IMR-90 (cell line): ENCODE measurements around the gene ZNF267. TPM values are rescaled to one million over a fixed set of nuclear protein-coding genes. Genes with fewer than 3 reads are reported as not detected.

Experiments used
- ATAC-seq: fragments of 200-7000 bp; cut with Tn5 transposase; 2 replicates; pipeline ENCODE4 v1.9.1; 2020; ENCODE audit warnings: low read depth, mild to moderate bottlenecking, moderate library complexity
- BruUV-seq: library from RNA; stranded (reverse); fragments of 400-500 nt; replicated peaks from 2 replicates; lab custom pipeline; 2021; lab: Mats Ljungman, UMichigan
- CTCF ChIA-PET: fragments of 300-600 bp; formaldehyde crosslinking; extraction: SDS; loops from one replicate; lab custom pipeline; 2021; ENCODE audit warnings: antibody characterized with exemption; lab: Yijun Ruan, JAX
- POLR2A ChIA-PET: fragments of 300-600 bp; sonication (Branson Sonifier 250); formaldehyde crosslinking; loops from one replicate; lab custom pipeline; 2022; ENCODE audit warnings: antibody characterized with exemption; ENCODE audit not compliant: unreplicated experiment; lab: Charles Lee
- DNase-seq: peaks from one replicate; pipeline ENCODE4 v3.0.0; 2013
- H2AFZ ChIP-seq: replicated peaks from 2 replicates; pipeline ENCODE3; 2013; ENCODE audit warnings: low read length, mild to moderate bottlenecking; ENCODE audit not compliant: poor library complexity
- H2AK5ac ChIP-seq: 2 replicates; pipeline ENCODE4 v1.6.1; 2013; ENCODE audit warnings: low read depth, low read length, inconsistent platforms
- H2AK9ac ChIP-seq: replicated peaks from 2 replicates; pipeline ENCODE3; 2013; ENCODE audit warnings: mild to moderate bottlenecking, low read depth, low read length, moderate library complexity; ENCODE audit not compliant: poor library complexity
- H2BK120ac ChIP-seq: 2 replicates; pipeline ENCODE4 v1.6.1; 2013; ENCODE audit warnings: low read depth, low read length, inconsistent platforms
- H2BK15ac ChIP-seq: 3 replicates; pipeline ENCODE4 v1.6.1; 2013; ENCODE audit warnings: low read depth, low read length, inconsistent platforms
- H2BK20ac ChIP-seq: 2 replicates; pipeline ENCODE4 v1.6.1; 2013; ENCODE audit warnings: low read depth, mild to moderate bottlenecking, inconsistent platforms, low read length, moderate library complexity
- H2BK5ac ChIP-seq: 2 replicates; pipeline ENCODE4 v1.6.1; 2013; ENCODE audit warnings: mild to moderate bottlenecking, low read depth, low read length, inconsistent platforms; ENCODE audit not compliant: poor library complexity, severe bottlenecking
- H3K14ac ChIP-seq: replicated peaks from 2 replicates; pipeline ENCODE4 v1.6.1; 2013; ENCODE audit warnings: low read depth, low read length, inconsistent platforms
- H3K18ac ChIP-seq: 2 replicates; pipeline ENCODE4 v1.6.1; 2013; ENCODE audit warnings: low read depth, low read length, control low read depth
- H3K23ac ChIP-seq: 2 replicates; pipeline ENCODE4 v1.6.1; 2013; ENCODE audit warnings: low read depth, low read length, inconsistent platforms
- H3K27ac ChIP-seq: 2 replicates; pipeline ENCODE4 v1.5.1; 2013; ENCODE audit warnings: mild to moderate bottlenecking, control low read depth, low read length; ENCODE audit not compliant: insufficient read depth
- H3K27me3 ChIP-seq: 2 replicates; pipeline ENCODE4 v1.6.1; 2013; ENCODE audit warnings: low read length; ENCODE audit not compliant: control insufficient read depth, insufficient read depth
- H3K36me3 ChIP-seq: 2 replicates; pipeline ENCODE4 v1.6.1; 2013; ENCODE audit warnings: low read length, mixed read lengths; ENCODE audit not compliant: control insufficient read depth, insufficient read depth
- H3K4ac ChIP-seq: 2 replicates; pipeline ENCODE4 v1.6.1; 2013; ENCODE audit warnings: low read depth, low read length, inconsistent platforms
- H3K4me1 ChIP-seq: 2 replicates; pipeline ENCODE4 v1.6.1; 2013; ENCODE audit warnings: low read length, mixed read lengths; ENCODE audit not compliant: control insufficient read depth, insufficient read depth
- H3K4me2 ChIP-seq: 2 replicates; pipeline ENCODE4 v1.6.1; 2013; ENCODE audit warnings: low read depth, mild to moderate bottlenecking, control low read depth, low read length, moderate library complexity
- H3K4me3 ChIP-seq: 2 replicates; pipeline ENCODE4 v1.5.1; 2013; ENCODE audit warnings: low read depth, mild to moderate bottlenecking, control low read depth, low read length, moderate library complexity; ENCODE audit not compliant: insufficient read depth
- H3K56ac ChIP-seq: 2 replicates; pipeline ENCODE4 v1.6.1; 2013; ENCODE audit warnings: low read length, inconsistent platforms; ENCODE audit not compliant: insufficient read depth; ENCODE audit errors: extremely low read depth
- H3K79me1 ChIP-seq, 2 experiments: 2 replicates each; pipeline ENCODE4 v1.6.1; 2013; ENCODE audit warnings: low read length in 2 of 2, inconsistent platforms in 1 of 2, low read depth in 1 of 2
- H3K9ac ChIP-seq: 2 replicates; pipeline ENCODE4 v1.6.1; 2013; ENCODE audit warnings: low read depth, low read length, control low read depth
- H3K9me1 ChIP-seq: 2 replicates; pipeline ENCODE4 v1.6.1; 2013; ENCODE audit warnings: low read length, inconsistent platforms; ENCODE audit not compliant: insufficient read depth
- H3K9me3 ChIP-seq: 2 replicates; pipeline ENCODE4 v1.6.1; 2013; ENCODE audit warnings: low read length; ENCODE audit not compliant: control insufficient read depth, insufficient read depth
- H4K20me1 ChIP-seq: 2 replicates; pipeline ENCODE4 v1.6.1; 2013; ENCODE audit warnings: low read length, inconsistent platforms; ENCODE audit not compliant: insufficient read depth
- H4K5ac ChIP-seq: 2 replicates; pipeline ENCODE4 v1.6.1; 2013; ENCODE audit warnings: mild to moderate bottlenecking, low read depth, low read length, control low read depth
- H4K8ac ChIP-seq, 2 experiments: 2 replicates each; pipeline ENCODE4 v1.6.1; 2013; ENCODE audit warnings: low read depth in 2 of 2, low read length in 2 of 2, control low read depth in 1 of 2, inconsistent platforms in 1 of 2
- H4K91ac ChIP-seq: 2 replicates; pipeline ENCODE4 v1.6.1; 2013; ENCODE audit warnings: low read depth, low read length, inconsistent platforms; ENCODE audit not compliant: insufficient read depth
- BHLHE40 ChIP-seq: fragments of 150-350 bp; IDR thresholded peaks from 2 replicates; pipeline ENCODE4 v1.6.1; 2016; ENCODE audit warnings: mild to moderate bottlenecking, low read depth, low read length
- CEBPB ChIP-seq: IDR thresholded peaks from 2 replicates; pipeline ENCODE4 v1.6.1; 2012; ENCODE audit warnings: low read depth, low read length, improper control_type of control experiment
- CHD1 ChIP-seq: IDR thresholded peaks from 2 replicates; pipeline ENCODE4 v1.6.1; 2012; ENCODE audit warnings: low read depth, low read length, improper control_type of control experiment
- CTCF ChIP-seq: conservative IDR thresholded peaks from 2 replicates; pipeline ENCODE4 v1.5.1; 2012; ENCODE audit warnings: mild to moderate bottlenecking, low read depth, low read length, improper control_type of control experiment
- ELK1 ChIP-seq: fragments of 150-350 bp; IDR thresholded peaks from 2 replicates; pipeline ENCODE4 v1.6.1; 2016; ENCODE audit warnings: low read depth, mild to moderate bottlenecking, low read length, moderate library complexity, borderline replicate concordance
- FOS ChIP-seq: fragments of 150-350 bp; IDR thresholded peaks from 2 replicates; pipeline ENCODE4 v1.6.1; 2016; ENCODE audit warnings: low read depth, low read length
- MAFK ChIP-seq: IDR thresholded peaks from 2 replicates; pipeline ENCODE4 v1.6.1; 2012; ENCODE audit warnings: low read depth, low read length, improper control_type of control experiment
- MAZ ChIP-seq: IDR thresholded peaks from 2 replicates; pipeline ENCODE4 v1.6.1; 2012; ENCODE audit warnings: low read depth, mild to moderate bottlenecking, low read length, improper control_type of control experiment, moderate library complexity, borderline replicate concordance
- MXI1 ChIP-seq: IDR thresholded peaks from 2 replicates; pipeline ENCODE4 v1.6.1; 2012; ENCODE audit warnings: low read depth, mild to moderate bottlenecking, low read length, moderate library complexity, borderline replicate concordance
- NFE2L2 ChIP-seq: fragments of 150-350 bp; IDR thresholded peaks from 2 replicates; pipeline ENCODE4 v1.6.1; 2016; ENCODE audit warnings: low read depth, mild to moderate bottlenecking, low read length
- POLR2A ChIP-seq: IDR thresholded peaks from 2 replicates; pipeline ENCODE4 v1.6.1; 2012; ENCODE audit warnings: mild to moderate bottlenecking, low read depth, low read length
- RAD21 ChIP-seq: IDR thresholded peaks from 2 replicates; pipeline ENCODE4 v1.6.1; 2012; ENCODE audit warnings: low read length, improper control_type of control experiment
- RCOR1 ChIP-seq: IDR thresholded peaks from 2 replicates; pipeline ENCODE4 v1.6.1; 2012; ENCODE audit warnings: mild to moderate bottlenecking, low read length, improper control_type of control experiment; ENCODE audit not compliant: insufficient replicate concordance
- RFX5 ChIP-seq: IDR thresholded peaks from 2 replicates; pipeline ENCODE4 v1.8.0; 2012; ENCODE audit warnings: low read depth, mild to moderate bottlenecking, low read length, moderate library complexity
- SMC3 ChIP-seq: fragments of 150-350 bp; IDR thresholded peaks from 2 replicates; pipeline ENCODE4 v1.6.1; 2016; ENCODE audit warnings: low read depth, mild to moderate bottlenecking, antibody characterized with exemption, low read length, moderate library complexity
- USF2 ChIP-seq: fragments of 150-350 bp; IDR thresholded peaks from 2 replicates; pipeline ENCODE4 v1.6.1; 2017; ENCODE audit warnings: mild to moderate bottlenecking, antibody characterized with exemption, low read length, low read depth
- WGBS, 2 experiments: methylation state at CpG; one replicate each; pipeline versions ENCODE4 v1.1.5 to v1.1.7; 2013; ENCODE audit warnings: missing lambda C conversion rate in 2 of 2; ENCODE audit not compliant: insufficient read length in 1 of 2; ENCODE audit errors: extremely low coverage in 2 of 2; 5-methylcytosine and 5-hydroxymethylcytosine counted together
- dilution Hi-C: fragments of 300-500 bp; cut with HindIII; formaldehyde crosslinking; loops from one replicate; pipeline ENCODE4 v1.14.3; 2018; ENCODE audit warnings: low sequenced_read_pairs; ENCODE audit not compliant: unreplicated experiment
- in situ Hi-C: fragments of 300-500 bp; cut with MboI; formaldehyde crosslinking; loops from 3 replicates; pipeline ENCODE4 v1.14.3; 2019; ENCODE audit warnings: low sequenced_read_pairs, inconsistent platforms, mixed read lengths
- intact Hi-C: fragments of 100-400 bp; cut with micrococcal nuclease; formaldehyde crosslinking; loops from 2 replicates; pipeline ENCODE4 v1.10.0; 2022
- polyA plus RNA-seq, 3 experiments: library from polyadenylated mRNA; depleted of rRNA; stranded (reverse); fragments of >200 nt; gene quantifications; 2 replicates each; pipeline ENCODE4 v1.2.3, GENCODE V29; 2012; ENCODE audit warnings: low replicate concordance in 1 of 3
- total RNA-seq: library from RNA; depleted of rRNA; stranded (reverse); fragments of >200 nt; gene quantifications from 2 replicates; pipeline ENCODE4 v1.2.3, GENCODE V29; 2012

The ZNF267 gene
- total and polyA plus RNA-seq, 2 of the 4 experiments (the other 2 are of a cell fraction), result 2.5 to 15.6 TPM

DNA sequence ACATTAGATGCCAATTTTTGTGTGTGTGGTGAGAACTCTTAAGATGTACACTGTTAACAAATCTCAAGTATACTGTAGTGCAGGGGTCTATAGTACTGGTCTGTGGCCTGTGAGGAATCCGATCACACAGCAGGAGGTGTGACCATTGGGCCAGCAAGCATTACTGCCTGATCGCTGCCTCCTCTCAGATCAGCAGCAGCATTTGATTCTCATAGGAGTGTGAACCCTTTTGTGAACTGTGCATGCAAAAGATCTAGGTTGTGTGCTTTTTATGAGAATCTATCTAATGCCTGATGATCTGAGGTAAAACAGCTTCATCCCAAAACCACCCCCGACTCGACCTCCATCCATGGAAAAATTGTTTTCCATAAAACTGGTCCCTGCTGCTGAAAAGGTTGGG lies 12.6 kb downstream of the ZNF267 start:
- H4K5ac ChIP-seq, result no peak overlapping the region
- H3K4me3 ChIP-seq, result no peak overlapping the region
- H3K56ac ChIP-seq, result no peak overlapping the region
- peaks cover 23 to 29% of the 10 kb centered on the region in 2 experiments for H3K79me1 ChIP-seq
- no peaks in the 10 kb centered on the region for H3K27me3 ChIP-seq
- peaks cover 9% of the 10 kb centered on the region for H3K9me3 ChIP-seq
- no peak overlapping the region for H4K8ac ChIP-seq
- no CpG with 5 or more reads among the region's 4 CpGs for WGBS, 2 experiments
- no peak overlapping the region for H2BK15ac ChIP-seq
- dilution Hi-C loops, result no loop called here
- H3K9ac ChIP-seq, result no peak overlapping the region
- DNase-seq, result no peak
- H4K20me1 ChIP-seq, result no peaks in the 10 kb centered on the region
- ChIA-PET CTCF (no interaction called here), POLR2A (no interaction called here)
- H2AK9ac ChIP-seq, result no peak overlapping the region
- H3K14ac ChIP-seq, result no peak overlapping the region
- peaks cover under 1% of the 10 kb centered on the region for H3K4me1 ChIP-seq
- no peak overlapping the region for H2AFZ ChIP-seq
- in situ Hi-C loops, result no loop called here
- H3K4ac ChIP-seq, result no peak overlapping the region
- H3K36me3 ChIP-seq, result peaks cover 16% of the 10 kb centered on the region
- H2AK5ac ChIP-seq, result no peak overlapping the region
- H2BK5ac ChIP-seq, result no peak overlapping the region
- no peak overlapping the region for H4K91ac ChIP-seq
- no peak overlapping the region for H2BK120ac ChIP-seq
- no peak overlapping the region for H3K23ac ChIP-seq
- no TSS peak for BruUV-seq
- H3K18ac ChIP-seq, result no peak overlapping the region
- ATAC-seq, result no peak
- H3K9me1 ChIP-seq, result no peaks in the 10 kb centered on the region; the same call in 1 of the 2 replicates
- H3K27ac ChIP-seq, result no peak overlapping the region
- intact Hi-C loops, result no loop called here
- no peak for TF ChIP-seq FOS
- no peak for TF ChIP-seq SMC3
- TF ChIP-seq RCOR1, result no peak
- no peak for TF ChIP-seq POLR2A
- TF ChIP-seq BHLHE40, result no peak
- TF ChIP-seq USF2, result no peak
- no peak for TF ChIP-seq CHD1
- no peak for TF ChIP-seq MAZ
- no peak for TF ChIP-seq RAD21
- no peak for TF ChIP-seq CEBPB
- TF ChIP-seq ELK1, result no peak
- no peak for TF ChIP-seq MXI1
- no peak for TF ChIP-seq NFE2L2
- no peak for TF ChIP-seq CTCF
- no peak for TF ChIP-seq MAFK
- no peak for TF ChIP-seq RFX5
- H3K4me2 ChIP-seq, result no peak overlapping the region
- H2BK20ac ChIP-seq, result no peak overlapping the region
